PC-3 (cell line): ENCODE measurements around the gene AXDND1.

Source experiments
- CTCF ChIP-seq: fragments of 300-600 bp; sonication (generic); conservative IDR thresholded peaks from 2 replicates; pipeline ENCODE4 v1.5.1; 2017; ENCODE audit warnings: antibody characterized with exemption, low read depth, mild to moderate bottlenecking, low read length
- EZH2phosphoT487 ChIP-seq: fragments of 300-600 bp; sonication (generic); IDR thresholded peaks from 2 replicates; pipeline ENCODE4 v1.6.1; 2018; ENCODE audit warnings: mild to moderate bottlenecking, antibody characterized with exemption, low read length, borderline replicate concordance

- TF ChIP-seq EZH2phosphoT487: no peak
- TF ChIP-seq CTCF: no peak
These were observed 47.3 kb upstream of the AXDND1 start for GRCh38 chr1:179318491-179318890.
